Measurements from ENCODE around the gene SLC16A14. TPM values are rescaled to one million over a fixed set of nuclear protein-coding genes. Genes with fewer than 3 reads are reported as not detected.
A peak's percentile ranks its signal among the peaks of the same experiment; 100 is the strongest.

The SLC16A14 gene
- total RNA-seq, 1 donor from 2014 or later: 4.2 TPM

DNA sequence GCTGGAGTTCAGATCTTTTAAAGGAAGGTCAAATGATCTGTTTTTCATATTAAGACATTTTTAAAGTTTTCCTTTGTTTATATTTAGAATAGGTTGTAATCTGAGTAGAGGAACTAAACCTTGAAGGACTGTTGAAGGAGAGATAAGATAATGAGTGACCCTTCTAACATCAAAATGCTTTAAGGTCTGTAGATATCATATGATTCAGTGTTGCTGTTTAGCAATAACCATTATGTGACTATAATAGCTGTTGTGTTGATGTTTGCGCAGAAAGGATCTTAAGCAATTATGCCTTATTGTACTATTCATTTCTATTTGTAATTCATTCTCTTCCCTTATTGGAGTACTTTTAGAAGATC, 60.0 kb downstream of the SLC16A14 start:
- Mint-ChIP-seq H3K27me3 (ENCODE audit: low read depth, unreplicated experiment) (no peaks in the 10 kb centered on the region), H3K36me3 (ENCODE audit: low read depth, unreplicated experiment) (peaks cover 2% of the 10 kb centered on the region), H3K4me1 (ENCODE audit: low read depth, unreplicated experiment) (peaks cover 10% of the 10 kb centered on the region), H3K9me3 (ENCODE audit: unreplicated experiment) (no peaks in the 10 kb centered on the region), H3K27ac (ENCODE audit: unreplicated experiment) (no peak overlapping the region), H3K4me3 (ENCODE audit: unreplicated experiment) (no peak overlapping the region)
- Histone ChIP-seq H3K27me3 (ENCODE audit: insufficient read depth, low read length) (no peaks in the 10 kb centered on the region), H3K4me2 (ENCODE audit: low read length) (no peak overlapping the region), H3K27ac (ENCODE audit: low read depth, low read length) (no peak overlapping the region), H3K9ac (ENCODE audit: low read length) (no peak overlapping the region), H3K36me3 (ENCODE audit: insufficient read depth, low read length) (no peaks in the 10 kb centered on the region), H3K9me3 (ENCODE audit: insufficient read depth, low read depth, low read length) (no peaks in the 10 kb centered on the region), H3K4me3 (ENCODE audit: insufficient read depth, low read depth, low read length) (no peak overlapping the region), H3K79me2 (ENCODE audit: insufficient read depth, low read length) (no peaks in the 10 kb centered on the region), H2AFZ (ENCODE audit: low read depth, low read length) (no peak overlapping the region), H3K4me1 (ENCODE audit: insufficient read depth, low read length) (no peaks in the 10 kb centered on the region), H4K20me1 (ENCODE audit: insufficient read depth, low read length) (no peaks in the 10 kb centered on the region)
- no peak for FAIRE-seq
- TF ChIP-seq, protein P1, sequence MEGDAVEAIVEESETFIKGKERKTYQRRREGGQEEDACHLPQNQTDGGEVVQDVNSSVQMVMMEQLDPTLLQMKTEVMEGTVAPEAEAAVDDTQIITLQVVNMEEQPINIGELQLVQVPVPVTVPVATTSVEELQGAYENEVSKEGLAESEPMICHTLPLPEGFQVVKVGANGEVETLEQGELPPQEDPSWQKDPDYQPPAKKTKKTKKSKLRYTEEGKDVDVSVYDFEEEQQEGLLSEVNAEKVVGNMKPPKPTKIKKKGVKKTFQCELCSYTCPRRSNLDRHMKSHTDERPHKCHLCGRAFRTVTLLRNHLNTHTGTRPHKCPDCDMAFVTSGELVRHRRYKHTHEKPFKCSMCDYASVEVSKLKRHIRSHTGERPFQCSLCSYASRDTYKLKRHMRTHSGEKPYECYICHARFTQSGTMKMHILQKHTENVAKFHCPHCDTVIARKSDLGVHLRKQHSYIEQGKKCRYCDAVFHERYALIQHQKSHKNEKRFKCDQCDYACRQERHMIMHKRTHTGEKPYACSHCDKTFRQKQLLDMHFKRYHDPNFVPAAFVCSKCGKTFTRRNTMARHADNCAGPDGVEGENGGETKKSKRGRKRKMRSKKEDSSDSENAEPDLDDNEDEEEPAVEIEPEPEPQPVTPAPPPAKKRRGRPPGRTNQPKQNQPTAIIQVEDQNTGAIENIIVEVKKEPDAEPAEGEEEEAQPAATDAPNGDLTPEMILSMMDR (IDR thresholded peaks at IDR 0.05; ENCODE audit: insufficient read depth, low read depth, low read length): no peak
- no peak for TF ChIP-seq EZH2 (IDR thresholded peaks at IDR 0.05; ENCODE audit: insufficient read depth, low read length)
- DNase-seq (ENCODE audit: low read depth): no peak

DNA sequence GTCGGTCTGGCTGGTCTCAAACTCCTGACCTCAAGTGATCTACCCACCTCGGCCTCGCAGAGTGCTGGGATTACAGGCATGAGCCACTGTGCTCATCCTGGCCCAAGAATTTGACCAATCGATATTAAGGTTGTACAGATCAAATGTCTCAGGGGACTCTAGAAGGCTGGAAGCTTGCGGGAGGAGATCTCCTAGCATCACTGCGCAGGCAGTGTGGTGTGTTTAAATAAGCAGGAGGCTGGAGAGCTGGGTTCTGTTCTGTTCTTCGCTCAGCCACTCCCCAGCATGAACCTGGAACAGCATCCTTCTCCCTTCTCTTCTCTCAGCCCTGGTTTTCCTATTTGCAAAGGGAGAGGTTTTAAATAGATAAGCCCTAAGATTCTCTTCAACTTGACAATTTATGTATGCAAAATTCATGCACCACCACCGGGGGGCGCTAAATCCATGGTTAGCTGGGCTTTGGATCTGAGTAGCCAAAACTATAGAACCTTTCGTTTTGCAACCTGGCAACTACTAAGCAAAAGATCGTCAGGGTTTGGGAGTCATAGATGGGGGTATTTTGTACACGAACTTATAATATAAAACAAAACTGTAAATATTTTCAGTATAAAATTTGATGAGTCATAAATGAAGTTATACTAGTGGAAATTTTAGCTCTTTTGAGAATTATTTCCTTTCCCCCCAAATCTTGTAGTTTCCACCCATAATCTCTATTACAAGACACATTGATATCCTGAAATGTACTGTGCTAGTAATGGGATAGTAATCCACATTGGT, 60.6 kb downstream of the SLC16A14 start:
- TF ChIP-seq, protein P1 (IDR thresholded peaks at IDR 0.05; ENCODE audit: insufficient read depth, low read depth, low read length): peak; percentile 83
- no peak for TF ChIP-seq EZH2 (IDR thresholded peaks at IDR 0.05; ENCODE audit: insufficient read depth, low read length)
- no peak for FAIRE-seq
- Mint-ChIP-seq H3K27me3 (ENCODE audit: low read depth, unreplicated experiment) (no peaks in the 10 kb centered on the region), H3K4me1 (ENCODE audit: low read depth, unreplicated experiment) (peaks cover 10% of the 10 kb centered on the region), H3K27ac (ENCODE audit: unreplicated experiment) (peak overlapping the region; percentile 24), H3K4me3 (ENCODE audit: unreplicated experiment) (no peak overlapping the region), H3K9me3 (ENCODE audit: unreplicated experiment) (no peaks in the 10 kb centered on the region), H3K36me3 (ENCODE audit: low read depth, unreplicated experiment) (peaks cover 2% of the 10 kb centered on the region)
- no peak overlapping the region for H2AFZ ChIP-seq (ENCODE audit: low read depth, low read length)
- no peaks in the 10 kb centered on the region for H3K36me3 ChIP-seq (ENCODE audit: insufficient read depth, low read length)
- no peaks in the 10 kb centered on the region for H4K20me1 ChIP-seq (ENCODE audit: insufficient read depth, low read length)
- H3K27ac ChIP-seq (ENCODE audit: low read depth, low read length): no peak overlapping the region
- no peaks in the 10 kb centered on the region for H3K9me3 ChIP-seq (ENCODE audit: insufficient read depth, low read depth, low read length)
- H3K4me2 ChIP-seq (ENCODE audit: low read length): no peak overlapping the region
- H3K9ac ChIP-seq (ENCODE audit: low read length): no peak overlapping the region
- no peaks in the 10 kb centered on the region for H3K27me3 ChIP-seq (ENCODE audit: insufficient read depth, low read length)
- no peak overlapping the region for H3K4me3 ChIP-seq (ENCODE audit: insufficient read depth, low read depth, low read length)
- no peaks in the 10 kb centered on the region for H3K4me1 ChIP-seq (ENCODE audit: insufficient read depth, low read length)
- H3K79me2 ChIP-seq (ENCODE audit: insufficient read depth, low read length): no peaks in the 10 kb centered on the region
- DNase-seq (ENCODE audit: low read depth): peak; percentile 32
